Fibroblast of skin of scalp (primary cell): Measurements from ENCODE around the gene PPFIA3.
"Not testable (repeated sequence)": the region's sequence is repeated elsewhere in the genome, so short reads cannot be mapped to it uniquely, and the experiment has no call there.

ENCODE experiments used
- DNase-seq: peaks from one replicate; pipeline ENCODE4 v3.0.0-alpha.2; 2013

PPFIA3 gene

GRCh38 chr19:49103331-49104085 lies 15.8 kb upstream of the PPFIA3 start:
- DNase-seq = no peak

DNA sequence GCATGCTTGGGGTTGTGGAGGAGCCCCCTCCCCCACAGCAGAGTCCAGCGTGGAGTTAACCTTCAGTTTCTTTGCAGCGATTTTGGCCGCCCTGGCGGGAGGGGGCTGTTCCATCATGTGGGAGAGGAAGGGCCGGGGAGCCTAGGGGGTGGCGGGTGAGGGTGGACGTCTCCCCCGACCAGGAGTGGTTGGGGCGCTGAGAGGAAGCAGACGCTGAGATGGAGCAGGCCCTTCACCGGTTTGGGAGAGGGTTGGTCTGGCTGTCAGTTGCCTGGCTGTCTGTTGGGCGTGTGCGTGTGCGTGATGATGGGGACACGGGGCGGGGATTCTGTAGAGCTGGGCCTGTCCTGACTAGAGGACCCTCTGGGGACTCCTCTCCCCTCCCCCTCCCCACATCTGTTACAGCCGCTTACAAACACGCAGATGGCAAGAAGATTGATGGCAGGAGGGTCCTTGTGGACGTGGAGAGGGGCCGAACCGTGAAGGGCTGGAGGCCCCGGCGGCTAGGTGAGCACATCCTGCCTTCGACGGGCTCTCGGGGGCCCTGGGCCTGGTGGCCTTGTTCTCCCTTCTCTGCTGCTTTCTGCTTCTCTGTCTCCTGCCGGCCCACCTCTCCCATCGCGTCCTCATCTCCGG lies 15.0 kb upstream of the PPFIA3 start:
- DNase-seq = no peak

GRCh38 chr19:49106648-49107135 lies 12.7 kb upstream of the PPFIA3 start:
- DNase-seq = peak; percentile 51

- DNase-seq = no peak
Measured at GRCh38 chr19:49107625-49108459, 11.5 kb upstream of the PPFIA3 start.

GRCh38 chr19:49109051-49109450 lies 10.3 kb upstream of the PPFIA3 start:
- no peak for DNase-seq

DNA sequence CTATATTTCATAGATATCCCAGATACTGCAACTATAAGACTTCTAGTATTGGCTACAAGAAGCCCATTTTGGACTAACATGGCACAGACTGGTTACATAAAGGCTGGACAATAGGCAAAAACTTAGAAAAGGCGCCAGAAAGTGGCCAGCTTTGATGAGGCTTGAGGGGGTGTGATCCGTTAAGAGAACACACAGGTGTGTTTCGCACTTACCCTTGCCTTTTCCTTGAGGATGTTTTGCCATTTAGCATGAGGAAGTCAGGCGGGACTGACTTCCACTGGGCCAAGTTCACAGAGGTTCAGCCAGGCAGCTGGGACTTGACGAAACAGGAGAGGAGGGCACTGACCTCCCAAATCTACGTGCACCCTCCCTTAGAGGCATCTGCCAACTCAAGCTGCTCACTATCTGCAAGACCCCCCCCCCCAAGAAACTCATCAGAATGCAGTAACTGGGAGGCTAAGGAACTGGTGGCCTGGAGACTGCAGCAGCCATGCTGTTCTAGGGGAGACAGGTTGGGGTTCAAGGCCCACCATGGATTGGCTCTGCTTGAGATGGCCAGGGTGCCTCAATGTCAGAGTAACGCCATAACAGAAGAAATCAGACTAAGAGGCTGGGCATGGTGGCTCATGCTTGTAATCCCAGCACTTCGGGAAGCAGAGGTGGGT lies 9.6 kb upstream of the PPFIA3 start:
- DNase-seq = no peak

DNA sequence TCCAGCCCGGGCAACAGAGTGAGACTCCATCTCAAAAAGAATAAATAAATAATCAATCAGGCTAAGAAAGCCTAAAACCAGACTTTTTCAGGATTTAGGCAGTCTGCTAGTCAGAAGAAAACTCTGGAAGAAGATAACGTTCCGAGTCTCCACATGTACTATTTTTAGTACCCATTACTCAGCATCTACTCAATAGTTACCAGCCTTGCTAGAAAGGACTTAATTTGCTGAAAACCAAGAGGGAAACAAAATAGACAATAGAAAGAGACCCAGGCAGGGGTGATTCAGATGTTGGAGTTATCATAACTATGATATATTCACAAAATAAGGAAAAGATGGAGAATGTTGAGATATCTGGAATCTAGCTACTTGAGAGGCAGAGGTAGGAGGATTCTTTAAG lies 8.8 kb upstream of the PPFIA3 start:
- DNase-seq = peak; percentile 45

DNA sequence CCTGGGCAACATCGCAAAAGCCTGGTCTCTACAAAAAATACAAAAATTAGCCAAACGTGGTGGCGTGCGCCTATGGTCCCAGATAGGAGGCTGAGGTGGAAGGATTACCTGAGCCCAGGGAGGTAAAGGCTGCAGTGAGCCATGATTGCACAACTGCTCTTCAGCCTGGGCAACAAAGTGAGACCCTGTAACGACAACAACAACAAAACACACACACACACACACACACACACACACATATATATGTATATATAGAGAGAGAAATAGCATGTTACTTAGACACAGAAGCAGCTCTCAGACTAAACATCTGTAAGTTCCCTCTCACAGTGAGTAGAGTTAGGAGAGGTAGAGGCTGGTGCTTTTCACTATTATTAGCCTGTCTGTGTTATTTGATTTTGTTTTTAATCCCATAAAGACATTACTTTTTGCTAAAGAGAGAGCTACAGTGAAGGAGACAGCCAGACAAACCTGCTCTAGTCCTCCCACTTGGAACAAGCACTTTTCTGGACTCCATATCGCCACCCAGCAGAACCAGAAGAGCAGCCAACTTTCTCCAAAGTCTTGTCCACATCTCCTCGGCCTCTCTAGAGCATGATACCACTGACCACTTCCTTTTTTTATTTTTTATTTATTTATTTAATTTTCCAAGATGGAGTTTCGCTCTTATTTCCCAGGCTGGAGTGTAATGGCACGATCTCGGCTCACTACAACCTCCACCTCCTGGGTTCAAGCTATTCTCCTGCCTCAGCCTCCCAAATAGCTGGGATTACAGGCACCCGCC lies 7.9 kb upstream of the PPFIA3 start:
- DNase-seq = no peak

DNA sequence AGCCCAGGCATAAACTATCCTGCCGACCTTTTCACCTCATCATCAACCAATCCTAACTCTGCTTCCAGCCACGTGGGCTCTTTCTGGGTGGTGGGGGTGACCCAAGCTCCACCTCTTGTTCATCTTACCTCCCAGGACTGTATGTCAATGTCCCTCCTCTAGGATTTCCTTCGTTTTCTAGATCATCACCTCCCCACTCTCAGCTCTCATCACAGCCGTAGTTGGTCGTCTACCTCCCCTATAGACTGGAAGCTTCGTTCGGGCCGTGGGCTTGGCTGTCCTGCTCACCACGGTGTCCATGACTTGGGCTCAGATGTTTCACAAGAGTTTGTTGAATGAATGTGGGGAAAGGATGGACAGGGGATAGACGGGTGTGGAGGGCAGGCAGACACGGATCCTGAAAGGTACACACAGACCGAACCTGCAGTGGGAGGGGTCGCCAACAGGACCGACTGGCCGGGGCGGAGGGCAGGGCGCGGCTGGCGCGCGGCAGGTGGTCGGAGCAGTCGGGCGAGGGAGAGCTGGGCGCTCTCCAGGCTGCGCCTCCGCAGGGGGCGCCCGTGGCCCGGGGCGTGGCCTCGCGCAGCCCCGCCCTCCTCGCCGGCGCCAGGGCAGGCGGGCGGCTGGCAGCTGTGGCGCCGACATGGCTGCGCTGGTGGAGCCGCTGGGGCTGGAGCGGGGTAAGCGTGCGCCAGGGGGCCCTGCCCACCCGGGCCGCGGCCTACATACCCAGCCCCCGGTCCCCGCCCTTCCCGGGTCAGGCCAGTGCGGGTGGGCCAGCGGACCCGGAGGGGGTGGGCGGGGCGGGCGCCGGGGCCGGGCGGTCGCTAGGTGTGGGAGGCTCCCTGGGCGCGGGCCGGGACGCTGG lies 5.3 kb upstream of the PPFIA3 start, which contains the start of gene LIN7B:
Gene LIN7B (plus strand): TSS at position 609 of the 868 bp plus-strand sequence. CDS start 35 bp downstream, at position 644.
- peak; percentile 77 for DNase-seq

DNA sequence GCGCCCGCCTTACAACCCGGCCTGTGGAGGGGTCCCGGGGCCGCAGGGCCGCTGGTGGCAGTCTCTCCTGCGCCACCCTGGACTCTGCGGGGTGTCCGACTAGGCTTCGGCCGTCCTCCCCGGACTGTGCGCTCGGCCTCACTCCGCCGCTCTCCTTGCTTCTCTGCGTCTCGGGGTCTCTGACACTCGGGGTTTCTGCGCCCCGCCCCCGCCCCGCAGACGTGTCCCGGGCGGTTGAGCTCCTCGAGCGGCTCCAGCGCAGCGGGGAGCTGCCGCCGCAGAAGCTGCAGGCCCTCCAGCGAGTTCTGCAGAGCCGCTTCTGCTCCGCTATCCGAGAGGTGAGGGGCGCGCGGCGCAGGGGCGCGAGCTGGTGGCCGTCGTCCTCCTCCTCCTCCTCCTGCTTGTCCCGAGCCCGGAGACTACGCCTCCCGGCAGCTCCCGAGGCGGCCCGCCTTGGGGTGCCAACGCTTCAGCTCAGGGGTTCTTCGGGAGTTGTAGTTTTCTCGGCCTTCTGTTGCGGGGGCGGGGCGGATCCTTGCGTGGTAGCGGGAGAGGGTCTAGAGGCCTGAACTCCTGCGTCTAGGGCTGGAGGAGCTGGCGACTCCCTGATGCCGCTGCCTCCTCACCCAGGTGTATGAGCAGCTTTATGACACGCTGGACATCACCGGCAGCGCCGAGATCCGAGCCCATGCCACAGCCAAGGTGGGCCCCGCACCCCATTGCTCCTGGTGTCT lies 4.5 kb upstream of the PPFIA3 start:
- DNase-seq = peak; percentile 70

- DNase-seq = no peak
Measured at GRCh38 chr19:49116544-49116943, 2.8 kb upstream of the PPFIA3 start.

GRCh38 chr19:49117677-49118564 lies 1.4 kb upstream of the PPFIA3 start:
- DNase-seq = no peak

DNA sequence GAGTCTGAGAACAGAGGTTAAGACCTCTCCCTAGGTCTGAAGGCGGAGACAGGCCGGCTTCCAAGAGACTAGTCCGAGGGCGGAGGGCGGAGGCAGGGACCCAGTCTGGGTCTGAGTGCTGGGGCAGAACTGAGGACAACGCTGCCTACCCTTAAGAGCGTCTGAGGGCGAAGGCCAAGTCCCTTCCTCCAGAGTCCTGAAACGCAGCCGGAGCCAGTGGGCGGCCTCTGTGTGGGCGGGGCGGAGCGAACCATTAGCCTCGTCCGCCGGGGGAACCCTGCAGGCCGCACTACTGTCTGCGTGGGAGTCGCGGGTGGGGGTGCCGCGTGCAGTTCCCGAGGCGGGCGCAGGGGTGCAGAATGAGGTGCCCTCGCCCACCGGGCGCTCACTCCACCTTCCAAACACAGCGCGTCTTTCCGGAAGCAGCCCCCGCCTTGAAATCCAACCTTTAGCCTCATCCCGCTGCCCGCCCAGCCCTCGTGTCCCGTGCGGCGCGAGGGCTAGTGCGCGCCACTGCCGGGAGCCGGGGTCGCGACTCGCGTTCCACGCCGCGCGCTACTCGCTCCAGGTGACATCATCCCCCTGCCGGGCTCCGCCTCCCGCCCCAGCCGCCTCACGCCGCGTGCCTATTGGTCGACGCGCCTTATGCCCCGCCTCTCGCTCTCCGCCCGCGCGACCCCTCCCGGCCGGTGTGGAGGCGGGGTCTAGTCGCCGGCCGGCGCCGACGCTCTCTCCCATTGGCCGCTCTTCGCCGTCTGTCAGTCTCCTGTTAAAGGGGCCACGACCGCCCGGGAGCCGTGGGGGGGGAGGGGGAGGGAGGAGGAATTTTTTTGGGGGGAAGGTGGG lies 556 bp upstream of the PPFIA3 start, which contains the start of gene C19orf73:
Gene C19orf73 (minus strand): TSS at position 579 of the 846 bp plus-strand sequence. CDS start 121 bp downstream, at position 458.
- DNase-seq = peak; percentile 96

DNA sequence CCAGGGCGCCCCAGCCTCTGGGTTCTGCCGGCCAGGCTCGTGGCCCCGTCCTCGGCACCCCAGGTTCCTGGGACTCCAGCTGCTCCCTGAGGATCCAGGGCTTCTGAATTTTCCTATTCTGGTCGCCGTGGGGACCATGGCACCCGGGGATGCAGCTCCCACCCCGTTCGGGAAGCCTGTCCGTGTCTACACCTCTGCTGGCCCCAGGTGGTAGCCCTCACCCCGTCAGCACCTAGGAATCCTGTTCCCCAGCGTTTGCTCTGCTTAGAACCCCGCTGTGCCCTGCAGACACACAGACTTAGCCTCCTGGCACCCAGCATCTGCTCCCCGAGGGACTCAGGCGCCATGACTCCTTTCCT lies 960 bp downstream of the PPFIA3 start:
- DNase-seq = no peak

DNA sequence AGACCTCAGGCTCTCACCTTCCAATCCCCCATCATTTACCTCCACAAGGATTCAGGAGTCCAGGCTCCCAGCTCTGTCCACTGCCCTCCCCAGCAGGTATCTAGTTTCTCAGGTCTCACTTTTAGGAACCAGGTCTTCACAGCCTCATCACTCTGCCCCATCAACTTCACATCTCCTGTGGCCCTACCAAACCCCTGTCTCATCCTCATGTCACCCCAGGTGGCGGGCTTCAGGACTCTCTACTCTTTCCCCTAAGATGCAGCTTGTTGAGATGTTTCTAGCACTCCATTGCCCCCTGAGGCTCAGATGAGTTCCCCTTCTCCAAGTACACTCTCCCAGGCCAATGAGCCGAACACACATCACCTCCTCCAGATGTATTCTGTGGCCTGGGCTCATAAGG lies 1.5 kb downstream of the PPFIA3 start:
- DNase-seq = no peak

DNA sequence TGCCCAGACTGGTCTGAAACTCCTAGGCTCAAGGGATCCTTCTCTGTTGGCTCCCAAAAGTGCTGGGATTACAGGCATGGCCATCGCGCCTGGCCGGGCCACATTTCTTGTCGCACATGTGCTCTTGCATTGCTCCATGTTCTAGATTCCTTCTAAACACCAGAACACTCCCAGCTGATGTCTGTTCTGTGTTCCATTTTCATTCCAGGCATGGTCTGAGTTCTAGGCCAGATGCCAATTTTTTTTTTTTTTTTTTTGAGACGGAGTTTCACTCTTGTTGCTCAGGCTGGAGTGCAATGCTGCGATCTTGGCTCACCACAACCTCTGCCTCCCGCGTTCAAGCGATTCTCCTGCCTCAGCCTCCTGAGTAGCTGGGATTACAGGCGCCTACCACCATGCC lies 2.5 kb downstream of the PPFIA3 start:
- DNase-seq = peak; percentile 35

DNA sequence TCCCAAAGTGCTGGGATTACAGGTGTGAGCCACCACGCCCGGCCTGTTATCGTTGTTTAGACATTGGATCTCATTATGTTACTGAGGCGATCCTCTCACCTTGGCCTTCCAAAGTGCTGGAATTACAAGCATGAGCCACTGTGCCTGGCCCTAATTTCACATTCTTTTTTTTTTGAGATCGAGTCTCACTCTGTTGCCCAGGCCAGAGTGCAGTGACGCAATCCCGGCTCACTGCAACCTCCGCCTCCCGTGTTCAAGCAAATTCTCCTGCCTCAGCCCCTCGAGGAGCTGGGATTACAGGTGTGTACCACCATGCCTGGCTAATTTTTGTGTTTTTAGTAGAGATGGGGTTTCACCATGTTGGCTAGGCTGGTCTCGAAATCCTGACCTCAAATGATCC lies 3.9 kb downstream of the PPFIA3 start:
- not testable (repeated sequence) for DNase-seq
